ENCODE results near the gene ATP2B3.

DNA sequence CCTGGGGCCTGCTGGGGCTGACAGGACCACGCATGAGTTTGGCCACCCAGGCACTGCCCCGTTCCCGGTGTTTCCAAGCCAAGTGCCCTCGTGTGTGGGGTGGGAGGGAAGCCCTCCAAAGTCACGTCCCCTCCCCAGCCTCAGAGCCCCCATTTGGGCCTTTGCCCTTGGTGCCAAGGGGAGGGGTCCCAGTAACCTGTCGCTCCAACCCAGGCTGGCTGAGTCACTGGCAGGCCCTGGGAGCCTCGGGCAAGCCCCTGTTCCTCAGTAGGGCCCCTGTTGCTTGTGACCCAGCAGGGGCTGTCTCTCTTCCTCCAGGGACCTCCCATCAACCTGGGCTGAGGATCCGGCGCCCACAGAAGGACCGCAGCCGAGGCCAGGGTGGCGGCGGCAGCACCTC, 36.4 kb upstream of the ATP2B3 start:
- TF ChIP-seq POLR2A (IDR thresholded peaks at IDR 0.05), result no peak
- TF ChIP-seq, protein P1, sequence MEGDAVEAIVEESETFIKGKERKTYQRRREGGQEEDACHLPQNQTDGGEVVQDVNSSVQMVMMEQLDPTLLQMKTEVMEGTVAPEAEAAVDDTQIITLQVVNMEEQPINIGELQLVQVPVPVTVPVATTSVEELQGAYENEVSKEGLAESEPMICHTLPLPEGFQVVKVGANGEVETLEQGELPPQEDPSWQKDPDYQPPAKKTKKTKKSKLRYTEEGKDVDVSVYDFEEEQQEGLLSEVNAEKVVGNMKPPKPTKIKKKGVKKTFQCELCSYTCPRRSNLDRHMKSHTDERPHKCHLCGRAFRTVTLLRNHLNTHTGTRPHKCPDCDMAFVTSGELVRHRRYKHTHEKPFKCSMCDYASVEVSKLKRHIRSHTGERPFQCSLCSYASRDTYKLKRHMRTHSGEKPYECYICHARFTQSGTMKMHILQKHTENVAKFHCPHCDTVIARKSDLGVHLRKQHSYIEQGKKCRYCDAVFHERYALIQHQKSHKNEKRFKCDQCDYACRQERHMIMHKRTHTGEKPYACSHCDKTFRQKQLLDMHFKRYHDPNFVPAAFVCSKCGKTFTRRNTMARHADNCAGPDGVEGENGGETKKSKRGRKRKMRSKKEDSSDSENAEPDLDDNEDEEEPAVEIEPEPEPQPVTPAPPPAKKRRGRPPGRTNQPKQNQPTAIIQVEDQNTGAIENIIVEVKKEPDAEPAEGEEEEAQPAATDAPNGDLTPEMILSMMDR (IDR thresholded peaks at IDR 0.05), result no peak
